GM21447 (cell line): Measurements from ENCODE around the gene NME2.
"Not testable (repeated sequence)": the region's sequence is repeated elsewhere in the genome, so short reads cannot be mapped to it uniquely, and the experiment has no call there.

Source experiments
- ATAC-seq: cut with Tn5 transposase; IDR thresholded peaks from one replicate; pipeline ENCODE4 v1.9.1; 2021; ENCODE audit not compliant: unreplicated experiment

Gene NME2

DNA sequence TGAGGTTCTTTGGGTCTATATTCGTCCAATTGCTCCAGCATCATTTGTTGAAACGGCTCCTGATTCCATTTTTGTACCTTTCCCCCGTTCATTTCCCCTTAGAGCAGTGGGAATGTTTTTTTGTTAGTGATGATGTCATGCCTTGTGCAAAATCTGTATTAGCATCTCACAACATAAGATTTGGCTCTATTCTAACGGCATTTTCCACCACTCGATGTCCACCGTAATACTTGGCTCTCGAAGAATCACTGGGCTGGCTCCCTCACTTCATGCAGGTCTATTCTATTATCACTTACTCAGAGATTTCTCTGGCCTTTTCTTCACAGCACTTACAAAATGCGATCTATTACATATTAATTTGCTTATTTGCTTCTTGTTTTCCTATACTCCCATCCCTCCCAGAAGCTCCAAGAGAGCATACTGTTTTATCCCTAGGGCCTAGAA is 13.4 kb upstream of the NME2 start:
- no peak for ATAC-seq

DNA sequence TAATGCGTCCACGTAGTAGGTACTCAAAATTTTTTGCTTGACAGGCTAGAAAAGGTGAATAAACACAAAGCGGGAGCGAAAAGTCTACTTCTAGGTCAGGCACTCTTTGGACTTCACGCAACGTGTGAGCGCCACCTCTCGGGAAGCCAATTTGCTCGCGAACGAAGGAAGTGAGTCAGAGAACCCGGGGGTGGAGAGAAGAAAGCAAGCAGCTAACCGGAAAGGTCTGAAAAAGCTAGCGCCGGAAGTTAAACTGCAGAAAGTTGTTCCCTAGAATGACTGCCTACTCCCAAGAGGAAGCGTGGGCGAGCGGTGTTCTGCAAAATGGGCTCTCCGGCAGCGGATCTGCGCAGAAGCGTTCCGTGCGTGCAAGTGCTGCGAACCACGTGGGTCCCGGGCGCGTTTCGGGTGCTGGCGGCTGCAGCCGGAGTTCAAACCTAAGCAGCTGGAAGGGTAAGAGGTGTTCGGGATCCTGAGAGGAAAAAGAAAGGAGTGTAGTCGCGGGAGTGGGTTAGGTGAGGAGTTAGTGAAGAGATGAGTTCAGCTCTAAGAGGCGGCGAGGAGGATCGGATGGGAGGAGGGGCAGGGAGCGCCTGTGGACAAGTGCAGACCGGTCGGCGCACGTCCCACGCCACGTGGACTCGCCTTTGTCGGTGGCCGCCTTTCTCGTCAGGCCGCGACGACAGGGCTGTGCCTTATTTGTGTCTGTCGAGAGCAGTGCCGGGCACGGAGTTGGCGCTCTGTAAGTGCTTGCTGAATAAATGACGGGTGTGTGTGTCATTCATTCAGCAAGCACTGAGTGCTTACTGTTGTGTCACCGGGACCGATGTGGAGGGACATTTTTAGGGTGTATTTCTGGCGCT is 12.8 kb upstream of the NME2 start, which contains the start of gene NME1:
TSS of gene NME1 (plus strand) at position 350 of the 863 bp plus-strand sequence. CDS start 2,096 bp downstream, outside the sequence.
- peak; percentile 95 for ATAC-seq

DNA sequence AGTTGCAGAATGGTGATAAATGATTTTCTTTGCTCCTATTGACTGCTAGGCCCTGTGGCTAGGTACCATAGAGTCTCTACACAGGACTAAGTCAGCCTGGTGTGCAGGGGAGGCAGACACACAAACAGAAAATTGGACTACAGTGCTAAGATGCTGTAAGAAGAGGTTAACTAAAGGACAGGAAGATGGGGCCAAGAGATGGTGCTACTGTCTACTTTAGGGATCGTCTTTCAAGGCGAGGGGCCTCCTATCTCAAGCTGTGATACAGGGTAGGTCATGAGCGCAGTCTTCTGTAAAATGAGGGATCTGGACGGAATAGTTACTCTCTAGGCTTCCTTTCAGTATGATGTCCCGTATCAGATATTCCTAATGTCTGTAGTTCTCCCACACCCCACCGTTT is 12.0 kb upstream of the NME2 start:
- no peak for ATAC-seq

DNA sequence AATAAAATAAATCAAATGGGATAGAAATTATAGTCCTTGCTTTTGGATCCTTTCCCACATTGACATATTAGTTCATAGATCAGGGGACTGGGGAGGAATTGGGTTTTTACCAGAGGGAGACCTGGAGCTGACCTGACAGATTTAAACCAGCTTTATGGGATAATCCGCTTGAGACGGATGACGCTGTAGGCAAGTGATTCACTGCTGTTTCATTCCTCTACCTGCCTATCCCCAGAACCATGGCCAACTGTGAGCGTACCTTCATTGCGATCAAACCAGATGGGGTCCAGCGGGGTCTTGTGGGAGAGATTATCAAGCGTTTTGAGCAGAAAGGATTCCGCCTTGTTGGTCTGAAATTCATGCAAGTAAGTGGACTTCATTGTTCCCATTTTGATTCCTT is 10.8 kb upstream of the NME2 start:
- no peak for ATAC-seq

DNA sequence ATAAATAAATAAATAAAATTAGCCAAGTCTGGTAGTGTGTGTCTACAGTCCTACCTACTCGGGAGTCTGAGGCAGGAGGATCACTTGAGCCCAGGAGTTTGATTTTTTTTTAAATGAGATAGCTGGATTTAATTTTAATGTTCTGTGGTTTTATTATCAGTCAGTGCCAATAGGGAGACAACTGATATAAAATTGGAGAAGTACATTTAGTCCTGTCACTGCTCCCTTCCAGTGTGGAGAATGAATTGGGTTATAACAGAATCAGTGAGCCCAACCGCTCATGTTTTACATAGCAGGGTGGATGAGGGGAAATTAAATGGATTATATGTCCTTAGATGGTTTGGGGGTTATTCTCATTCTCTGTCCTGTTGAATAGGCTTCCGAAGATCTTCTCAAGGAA is 6.6 kb upstream of the NME2 start:
- no peak for ATAC-seq

DNA sequence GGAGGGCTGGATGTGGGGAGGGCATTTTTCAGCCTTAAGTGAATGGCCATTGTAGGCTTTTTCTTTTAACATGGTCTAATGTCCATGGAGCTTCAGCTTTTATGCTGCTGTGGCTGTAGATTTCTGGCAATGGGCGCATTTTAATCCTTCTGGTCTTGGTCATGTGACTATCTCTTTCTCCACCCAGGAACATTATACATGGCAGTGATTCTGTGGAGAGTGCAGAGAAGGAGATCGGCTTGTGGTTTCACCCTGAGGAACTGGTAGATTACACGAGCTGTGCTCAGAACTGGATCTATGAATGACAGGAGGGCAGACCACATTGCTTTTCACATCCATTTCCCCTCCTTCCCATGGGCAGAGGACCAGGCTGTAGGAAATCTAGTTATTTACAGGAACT is 4.7 kb upstream of the NME2 start:
- ATAC-seq: no peak

DNA sequence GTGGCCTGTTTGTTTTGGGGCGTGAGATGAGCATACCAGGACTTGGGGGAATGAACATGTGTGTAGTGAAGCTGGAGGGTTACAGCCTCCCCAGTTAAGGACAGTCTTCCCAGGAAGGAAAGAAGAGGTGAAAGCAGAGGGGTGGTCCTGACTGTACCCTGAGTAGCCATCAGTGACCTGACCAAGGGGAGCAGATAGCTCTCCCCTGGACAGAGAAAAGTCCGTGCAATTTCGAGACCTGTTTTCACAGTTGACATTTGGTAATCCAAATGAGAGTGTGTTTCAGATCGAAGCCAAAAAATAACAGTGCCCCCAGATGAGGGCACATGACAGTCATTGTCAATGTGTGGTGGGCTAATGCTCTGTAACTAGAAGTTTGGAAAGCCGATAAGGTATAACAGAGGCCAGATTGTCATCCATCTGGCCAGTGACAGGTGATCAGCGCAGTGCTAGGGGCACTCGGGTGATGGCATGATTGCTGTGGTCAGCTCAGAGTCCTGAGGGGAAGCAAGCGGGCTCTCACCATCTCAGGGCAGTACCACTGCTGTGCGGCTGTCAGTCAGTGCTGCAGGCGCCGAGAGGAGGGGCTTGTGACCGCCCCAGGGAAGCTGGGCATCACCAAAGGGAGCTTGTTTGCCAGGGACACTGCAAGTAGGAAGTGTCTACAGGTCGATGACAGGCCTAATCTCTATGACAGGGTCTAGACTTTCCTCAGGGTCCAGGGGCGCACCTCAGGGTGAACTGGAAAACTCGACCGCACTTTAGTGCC is 1.1 kb upstream of the NME2 start:
- ATAC-seq: no peak

DNA sequence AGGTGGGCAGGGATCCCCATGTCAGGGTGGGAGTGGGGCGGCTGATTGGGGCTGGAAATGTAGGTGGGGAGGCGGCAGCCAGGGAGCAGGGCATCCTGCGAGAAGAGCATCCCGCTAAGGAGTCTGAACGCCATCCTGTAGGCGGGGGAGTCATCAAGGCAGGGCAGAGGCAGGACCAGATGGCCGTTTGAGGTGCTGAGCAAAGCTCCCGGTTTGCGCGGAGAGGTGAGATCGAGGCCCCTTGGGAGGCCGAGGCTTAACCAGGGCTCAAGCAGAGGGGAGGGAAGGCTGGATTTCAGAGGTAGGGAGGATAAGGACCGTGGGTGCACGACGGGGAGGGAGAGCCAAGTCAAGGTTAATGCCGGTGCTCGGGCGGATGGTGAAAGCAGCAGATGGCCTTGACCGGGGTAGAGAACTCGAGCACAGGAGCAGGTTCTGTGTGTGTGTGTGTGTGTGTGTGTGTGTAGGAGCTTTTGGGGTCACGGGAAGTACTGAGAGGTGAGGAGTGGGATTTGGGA is 472 bp upstream of the NME2 start:
- ATAC-seq: peak; percentile 2

DNA sequence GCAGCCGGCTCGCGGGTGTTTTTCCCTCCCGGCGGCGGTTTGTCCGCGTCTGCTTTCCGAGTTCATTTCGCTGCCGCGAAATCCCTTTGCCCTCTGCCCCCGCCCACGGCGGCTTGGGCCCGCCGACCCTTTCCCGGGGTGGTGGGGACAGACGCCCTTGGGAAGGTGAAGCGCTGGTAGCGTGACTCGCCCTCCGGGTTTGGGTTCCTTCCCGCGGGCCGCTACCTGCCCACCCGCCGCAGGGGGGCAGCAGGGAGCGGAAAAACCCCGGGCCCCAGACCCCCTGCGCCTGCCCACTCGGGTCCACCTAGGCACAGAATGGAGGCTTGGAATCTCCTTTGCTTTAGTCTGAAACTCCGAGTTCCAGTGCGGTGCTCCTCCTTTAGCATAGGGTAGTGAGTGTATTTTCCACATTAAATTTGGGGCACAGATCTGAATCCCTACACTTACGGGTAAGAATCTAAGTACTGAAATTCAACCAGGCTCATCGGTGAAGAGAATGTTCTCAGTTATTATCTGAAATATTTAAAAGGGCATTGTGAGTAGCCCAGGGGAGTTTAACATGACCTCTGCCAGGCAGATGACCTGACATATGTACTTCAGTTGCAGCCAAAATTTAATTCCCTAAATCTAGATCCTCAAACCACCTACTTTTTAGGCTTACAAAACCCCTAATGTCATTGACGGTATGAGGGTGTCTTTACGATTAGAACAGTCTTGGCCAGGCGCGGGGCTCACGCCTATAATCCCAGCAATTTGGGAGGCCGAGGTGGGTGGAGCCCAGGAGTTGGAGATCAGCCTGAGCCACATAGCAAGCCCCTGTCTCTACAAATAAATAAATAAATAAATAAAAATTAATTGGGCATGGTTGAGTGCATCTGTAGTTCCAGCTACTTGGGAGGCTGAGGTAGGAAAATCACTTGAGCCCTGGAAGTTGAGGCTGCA is 1.0 kb downstream of the NME2 start:
- ATAC-seq: peak; percentile 46

DNA sequence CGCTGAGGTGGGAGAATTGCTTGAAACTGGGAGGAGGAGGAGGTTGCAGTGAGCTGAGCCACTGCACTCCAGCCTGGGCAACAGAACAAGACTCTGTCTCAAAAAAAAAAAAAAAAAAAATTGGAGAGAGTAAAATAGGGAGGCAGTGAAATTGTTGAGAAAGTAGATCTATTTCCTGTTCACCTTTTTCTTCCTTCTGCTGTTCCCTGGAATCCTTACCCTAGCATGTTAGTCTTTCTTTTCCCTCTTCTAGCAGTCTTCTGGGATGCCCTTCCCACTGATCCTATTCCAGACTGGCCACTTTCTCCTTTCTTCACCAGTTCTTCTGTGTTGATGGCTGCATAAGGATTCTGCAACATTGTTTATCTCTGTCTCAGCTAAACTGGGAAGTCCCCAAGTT is 3.1 kb downstream of the NME2 start:
- ATAC-seq: no peak

DNA sequence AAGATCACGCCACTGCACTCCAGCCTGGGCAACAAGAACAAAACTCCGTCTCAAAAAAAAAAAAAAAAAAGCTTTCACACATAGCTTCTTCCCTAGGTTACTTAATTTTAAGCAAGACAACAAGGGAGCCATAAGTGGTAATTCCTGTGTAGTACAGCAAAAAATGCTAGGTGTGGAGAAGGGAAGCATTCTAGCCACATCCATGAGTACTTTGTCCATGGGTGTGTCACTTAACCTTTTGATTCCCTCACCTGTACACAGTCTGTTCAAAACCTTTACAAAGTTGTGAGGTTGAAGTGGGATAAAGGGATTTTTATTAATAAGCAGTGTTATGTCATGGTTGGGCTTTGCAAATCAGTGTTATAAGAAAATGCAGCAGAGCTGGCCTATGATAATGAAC is 4.5 kb downstream of the NME2 start:
- ATAC-seq: no peak

DNA sequence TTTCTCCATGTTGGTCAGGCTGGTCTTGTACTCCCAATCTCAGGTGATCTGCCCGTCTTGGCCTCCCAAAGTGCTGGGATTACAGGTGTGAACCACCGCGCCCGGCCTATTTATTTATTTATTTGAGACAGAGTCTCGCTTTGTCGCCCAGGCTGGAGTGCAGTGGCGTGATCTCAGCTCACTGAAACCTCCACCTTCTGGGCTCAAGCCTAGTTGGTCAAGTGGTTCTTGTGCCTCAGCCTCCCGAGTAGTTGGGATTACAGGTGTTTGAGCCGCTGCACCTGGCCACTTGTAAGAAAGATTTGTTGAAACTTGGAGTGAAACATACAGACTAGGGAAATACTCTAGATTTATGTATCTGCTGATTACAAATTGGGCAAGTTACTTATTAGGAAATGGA is 5.8 kb downstream of the NME2 start:
- not testable (repeated sequence) for ATAC-seq

DNA sequence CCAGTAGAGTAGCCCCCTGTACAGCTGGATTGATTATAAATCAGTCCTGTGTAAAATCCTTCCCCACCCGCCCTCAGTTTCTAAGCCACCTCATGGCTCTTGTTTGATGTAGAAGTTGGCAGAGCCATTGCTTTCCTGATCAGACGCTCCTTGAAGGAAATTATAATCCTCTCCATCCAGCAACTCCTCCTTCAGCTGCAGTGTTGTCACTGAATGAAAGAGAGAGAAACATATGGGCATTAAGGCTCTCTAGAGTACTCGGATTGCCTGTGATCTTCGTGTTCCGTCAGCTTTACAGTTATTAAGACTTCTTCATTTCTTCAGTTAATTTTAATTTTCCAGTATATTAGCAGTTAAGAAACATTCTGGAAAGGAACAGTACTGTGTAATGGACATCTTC is 14.3 kb downstream of the NME2 start:
- no peak for ATAC-seq

DNA sequence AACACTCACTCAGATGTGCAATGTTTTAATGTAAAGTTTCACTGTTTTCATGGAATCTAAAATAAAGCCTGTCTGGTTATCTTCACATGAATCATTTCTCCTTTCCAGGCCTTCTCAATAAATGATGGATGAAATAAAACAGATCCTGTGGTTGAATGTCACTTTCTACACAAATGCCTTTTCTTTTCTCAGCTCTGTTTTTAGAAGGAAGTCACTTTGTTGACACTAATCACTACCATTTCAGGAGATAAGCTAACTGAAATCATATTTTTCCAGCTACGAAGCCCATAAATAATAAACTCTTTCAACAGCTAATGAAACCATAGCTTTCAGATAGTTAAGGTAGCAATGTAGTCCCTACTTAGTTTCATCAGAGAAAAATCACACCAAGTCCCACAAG is 17.9 kb downstream of the NME2 start:
- ATAC-seq: no peak

DNA sequence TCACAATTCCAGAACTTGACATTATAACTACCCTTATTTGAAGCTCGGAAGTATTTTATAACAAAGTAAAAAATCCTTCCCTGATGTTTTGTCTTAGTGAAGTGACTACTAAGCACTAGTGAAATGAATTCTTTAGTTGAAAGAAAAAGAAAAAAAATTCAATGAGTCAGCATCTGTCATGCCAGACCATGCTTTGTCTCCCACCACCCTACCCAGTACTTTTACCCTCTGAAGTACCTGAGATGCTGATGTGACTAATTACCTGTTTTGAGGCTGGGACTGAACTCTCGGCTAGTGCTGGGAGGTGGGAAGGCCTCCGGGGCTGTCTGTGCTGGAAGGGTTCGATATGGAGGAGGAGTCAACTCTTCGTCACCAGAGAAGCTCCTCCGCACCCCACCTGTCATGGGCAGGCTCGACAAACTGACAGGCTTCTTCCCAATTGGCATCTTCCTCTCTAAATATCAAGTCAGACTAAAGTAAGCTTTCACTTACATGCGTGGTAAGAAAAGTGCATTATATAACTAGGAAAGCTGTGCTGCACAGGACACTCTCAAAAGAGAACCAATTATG is 19.6 kb downstream of the NME2 start:
- ATAC-seq: no peak

DNA sequence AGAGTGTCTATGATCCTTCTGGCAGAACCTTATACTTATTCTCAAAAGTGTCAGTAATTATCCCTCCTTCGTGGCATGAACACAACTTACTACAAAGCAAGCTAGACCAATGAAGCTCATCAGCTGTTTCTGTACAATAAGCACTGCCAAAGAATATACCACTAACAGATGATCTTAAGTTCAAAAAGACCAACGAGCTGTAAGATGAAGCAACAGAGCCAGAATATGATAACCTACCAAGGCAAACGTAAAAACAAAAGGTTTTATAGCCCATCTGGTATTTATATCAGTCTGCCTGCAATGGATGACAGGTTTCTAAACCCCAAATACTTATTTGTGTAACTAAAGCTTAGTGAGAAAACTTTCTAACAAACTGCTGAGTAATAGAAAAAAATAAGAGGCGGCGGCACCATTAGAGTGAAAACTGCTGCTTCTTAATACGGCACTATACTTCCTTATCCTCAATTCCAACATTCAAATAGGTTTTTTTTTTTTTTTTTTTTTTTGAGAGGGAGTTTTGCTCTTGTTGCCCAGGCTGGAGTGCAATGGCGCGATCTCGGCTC is 22.1 kb downstream of the NME2 start:
- no peak for ATAC-seq

DNA sequence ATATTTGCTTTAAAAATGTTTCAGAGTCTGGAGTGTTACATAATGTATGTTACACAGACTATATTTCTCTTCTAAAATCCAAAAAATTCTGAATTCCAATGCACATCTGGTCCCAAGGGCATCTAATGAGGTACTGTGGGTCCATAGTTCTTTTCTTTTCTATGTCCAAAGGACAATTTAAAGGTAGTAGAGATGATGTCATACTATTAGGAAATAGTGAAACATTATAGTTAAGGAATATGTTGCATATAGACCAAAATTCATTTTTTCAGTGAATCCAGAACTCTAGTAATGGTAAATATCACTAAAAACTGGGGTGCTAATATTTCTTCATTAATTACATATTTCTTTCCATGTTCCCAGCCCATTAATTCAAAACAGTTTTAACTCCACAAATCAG is 23.0 kb downstream of the NME2 start:
- ATAC-seq: no peak

DNA sequence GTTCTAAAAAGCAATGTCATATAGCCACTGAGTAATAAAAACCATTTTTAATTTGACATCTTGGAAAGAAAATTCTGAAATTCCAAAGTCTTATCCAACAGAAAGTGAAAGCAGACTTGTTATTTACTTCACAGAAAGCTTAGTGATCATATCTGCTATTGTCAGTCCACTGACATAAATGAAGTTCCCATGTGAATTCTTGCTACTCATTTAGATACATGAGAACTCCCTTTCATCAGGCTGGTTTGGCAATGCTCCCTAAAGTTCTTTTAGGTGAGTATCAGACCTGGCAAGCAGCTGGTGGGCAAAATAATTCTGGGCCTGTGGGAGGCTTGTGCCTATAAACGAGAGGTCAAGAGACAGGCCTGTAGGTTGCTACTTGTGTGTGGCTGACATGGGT is 23.4 kb downstream of the NME2 start:
- no peak for ATAC-seq

DNA sequence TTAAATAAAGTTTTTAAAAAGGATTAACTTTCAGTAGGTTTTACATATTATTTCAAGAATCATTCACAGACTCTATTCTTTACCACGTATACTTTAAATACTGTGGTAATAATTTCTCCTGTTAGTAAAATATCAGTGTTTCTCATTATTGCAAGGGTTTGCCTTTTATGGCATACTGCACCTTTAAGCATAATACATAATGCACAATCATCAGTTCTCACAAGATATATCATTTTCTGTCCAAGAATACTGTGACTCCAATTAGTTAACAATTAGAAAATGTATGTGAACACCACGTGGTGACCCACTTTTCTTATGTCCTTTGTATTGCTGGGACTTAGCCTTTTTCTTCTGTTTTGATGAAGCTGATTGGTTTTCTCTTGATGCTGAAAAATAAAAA is 25.7 kb downstream of the NME2 start:
- no peak for ATAC-seq

DNA sequence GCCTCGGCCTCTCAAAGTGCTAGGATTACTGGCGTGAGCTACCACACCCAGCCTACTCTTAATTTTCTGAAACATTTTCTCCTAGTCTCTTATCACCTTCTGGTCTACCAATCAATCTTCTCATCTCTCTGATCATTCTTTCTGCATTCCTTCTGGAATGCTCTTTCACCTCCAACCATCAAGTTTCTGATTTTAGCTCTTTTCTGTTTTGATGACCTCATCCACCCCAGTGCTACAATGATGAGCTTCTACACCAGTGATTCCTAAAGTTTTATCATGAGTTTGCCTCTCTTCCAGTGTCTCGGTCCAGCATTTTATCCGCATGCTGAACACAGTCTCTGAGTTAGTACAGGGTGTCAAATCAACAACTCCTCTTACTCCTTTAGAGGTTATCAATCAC is 31.5 kb downstream of the NME2 start:
- no peak for ATAC-seq
